Naive thymus-derived CD4-positive, alpha-beta T cell (primary cell): ENCODE data around the gene PPP2R1A. TPM values are rescaled to one million over a fixed set of nuclear protein-coding genes. Genes with fewer than 3 reads are reported as not detected.

Experiments
- ATAC-seq: fragments of 150-1000 bp; cut with Tn5 transposase; 2 replicates; pipeline ENCODE4 v1.10.0; 2021; ENCODE audit warnings: mild to moderate bottlenecking, moderate library complexity
- CTCF ChIA-PET: fragments of 350-600 bp; sonication (Branson Sonifier 250); formaldehyde crosslinking; loops from one replicate; lab custom pipeline; 2021; ENCODE audit warnings: antibody characterized with exemption; lab: Charles Lee
- POLR2A ChIA-PET: fragments of 350-600 bp; sonication (Branson Sonifier 250); formaldehyde crosslinking; loops from one replicate; lab custom pipeline; 2021; ENCODE audit warnings: antibody characterized with exemption, inconsistent platforms; lab: Charles Lee
- DNase-seq, 9 donors: peaks; one replicate each; pipeline versions ENCODE4 v3.0.0 to v3.0.0-alpha.2; 2020 to 2022; ENCODE audit warnings: mixed read lengths in 1 of 9
- H3K27ac ChIP-seq: one replicate; pipeline ENCODE4 v1.7.0; 2013; ENCODE audit warnings: mild to moderate bottlenecking, low read depth, low read length, moderate library complexity
- H3K27me3 ChIP-seq, 2 donors: one replicate each; pipeline ENCODE4 v1.7.0; 2013; ENCODE audit warnings: low read length in 2 of 2, mild to moderate bottlenecking in 2 of 2, moderate library complexity in 2 of 2; ENCODE audit not compliant: control insufficient read depth in 2 of 2, insufficient read depth in 2 of 2
- H3K36me3 ChIP-seq, 3 experiments: 1 replicate in 2 of 3; 2 replicates in 1 of 3; pipeline ENCODE4 v1.7.0; 2013; ENCODE audit warnings: low read length in 3 of 3, mild to moderate bottlenecking in 3 of 3, moderate library complexity in 1 of 3; ENCODE audit not compliant: insufficient read depth in 3 of 3, control insufficient read depth in 2 of 3
- H3K4me1 ChIP-seq, 2 donors: one replicate each; pipeline ENCODE4 v1.7.0; 2013; ENCODE audit warnings: low read length in 2 of 2, mild to moderate bottlenecking in 2 of 2, moderate library complexity in 1 of 2; ENCODE audit not compliant: control insufficient read depth in 2 of 2, insufficient read depth in 2 of 2
- H3K4me3 ChIP-seq: 2 replicates; pipeline ENCODE4 v1.7.0; 2013; ENCODE audit warnings: mild to moderate bottlenecking, low read length
- H3K9me3 ChIP-seq, 3 experiments: 1 replicate in 2 of 3; 2 replicates in 1 of 3; pipeline ENCODE4 v1.7.0; 2013; ENCODE audit warnings: low read length in 3 of 3; ENCODE audit not compliant: control insufficient read depth in 2 of 3
- H3K27ac Mint-ChIP-seq, 9 donors: one replicate each; pipeline ENCODE4 v1.8.0; 2020 to 2022; ENCODE audit warnings: mixed read lengths in 9 of 9, mild to moderate bottlenecking in 8 of 9, moderate library complexity in 5 of 9, inconsistent platforms in 2 of 9
- H3K27me3 Mint-ChIP-seq, 5 donors: one replicate each; pipeline ENCODE4 v1.8.0; 2021 to 2022; ENCODE audit warnings: mixed read lengths in 5 of 5, mild to moderate bottlenecking in 1 of 5
- H3K36me3 Mint-ChIP-seq, 5 donors: one replicate each; pipeline ENCODE4 v1.8.0; 2020 to 2022; ENCODE audit warnings: mixed read lengths in 5 of 5, mild to moderate bottlenecking in 3 of 5, inconsistent platforms in 1 of 5
- H3K4me1 Mint-ChIP-seq, 7 donors: one replicate each; pipeline ENCODE4 v1.8.0; 2020 to 2022; ENCODE audit warnings: mixed read lengths in 7 of 7, mild to moderate bottlenecking in 3 of 7, inconsistent platforms in 1 of 7
- H3K4me3 Mint-ChIP-seq, 10 donors: one replicate each; pipeline ENCODE4 v1.8.0; 2020 to 2022; ENCODE audit warnings: mild to moderate bottlenecking in 10 of 10, mixed read lengths in 10 of 10, moderate library complexity in 6 of 10, inconsistent platforms in 2 of 10
- H3K9me3 Mint-ChIP-seq, 11 donors: one replicate each; pipeline ENCODE4 v1.8.0; 2020 to 2022; ENCODE audit warnings: mixed read lengths in 11 of 11, mild to moderate bottlenecking in 4 of 11, inconsistent platforms in 1 of 11, moderate library complexity in 1 of 11
- intact Hi-C, 2 donors: fragments of 100-400 bp; cut with micrococcal nuclease; formaldehyde crosslinking; loops; one replicate each; pipeline ENCODE4 v1.15.1; 2023
- polyA plus RNA-seq, 2 donors: library from polyadenylated mRNA; unstranded; fragments of 300-500 nt; fragmentation: Illumina TruSeq; gene quantifications; one replicate each; pipeline ENCODE4 v1.2.3, GENCODE V29; 2021
- total RNA-seq, 6 experiments: library from RNA in 5 of 6; stranded (reverse) in 5 of 6; gene quantifications; 1 replicate in 5 of 6; 2 replicates in 1 of 6; pipeline ENCODE4 v1.2.3 and lab custom pipeline; 2021 to 2026

PPP2R1A gene
- total and polyA plus RNA-seq, 7 experiments from 2014 or later: 148 to 215 (median 165) TPM

DNA sequence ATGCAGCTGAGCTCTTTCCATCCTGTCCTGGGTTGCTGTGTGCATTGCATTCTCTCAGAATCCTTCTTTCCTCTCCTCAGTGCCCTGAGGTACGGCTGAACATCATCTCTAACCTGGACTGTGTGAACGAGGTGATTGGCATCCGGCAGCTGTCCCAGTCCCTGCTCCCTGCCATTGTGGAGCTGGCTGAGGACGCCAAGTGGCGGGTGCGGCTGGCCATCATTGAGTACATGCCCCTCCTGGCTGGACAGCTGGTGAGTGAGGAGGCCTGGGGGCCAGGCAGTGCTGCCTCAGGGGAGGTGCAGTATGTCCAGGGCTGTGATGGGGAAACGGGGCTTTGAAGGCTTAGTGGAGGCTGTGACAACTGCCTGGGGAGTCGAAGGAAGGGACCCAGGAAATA, 29.8 kb downstream of the PPP2R1A start:
- Mint-ChIP-seq H3K27ac (peak overlapping the region in 2 of 9 donors; percentile 41 to 43), H3K27me3 (no peaks in the 10 kb centered on the region), H3K36me3 (peaks cover 23 to 80% (median 49%) of the 10 kb centered on the region in 5 donors), H3K9me3 (peaks cover 0 to 5% (median 0%) of the 10 kb centered on the region in 11 donors), H3K4me3 (no peak overlapping the region), H3K4me1 (peaks cover 0 to 5% (median 0%) of the 10 kb centered on the region in 7 donors)
- intact Hi-C loops: no loop called here
- no peaks in the 10 kb centered on the region for H3K27me3 ChIP-seq
- DNase-seq: no peak
- H3K27ac ChIP-seq: no peak overlapping the region
- H3K4me1 ChIP-seq: no peaks in the 10 kb centered on the region
- ATAC-seq: no peak
- ChIA-PET POLR2A (interaction anchor here (0.5 kb wide), 1 partner anchor 34 kb away, joined by 8 read pairs; no protein-coding TSS in a partner anchor), CTCF (interaction anchor here (0.6 kb wide), 1 partner anchor 29 kb away, joined by 3 read pairs; no protein-coding TSS in a partner anchor)
- no peaks in the 10 kb centered on the region for H3K9me3 ChIP-seq
- peaks cover 63 to 98% (median 66%) of the 10 kb centered on the region in 3 experiments for H3K36me3 ChIP-seq
- no peak overlapping the region for H3K4me3 ChIP-seq

DNA sequence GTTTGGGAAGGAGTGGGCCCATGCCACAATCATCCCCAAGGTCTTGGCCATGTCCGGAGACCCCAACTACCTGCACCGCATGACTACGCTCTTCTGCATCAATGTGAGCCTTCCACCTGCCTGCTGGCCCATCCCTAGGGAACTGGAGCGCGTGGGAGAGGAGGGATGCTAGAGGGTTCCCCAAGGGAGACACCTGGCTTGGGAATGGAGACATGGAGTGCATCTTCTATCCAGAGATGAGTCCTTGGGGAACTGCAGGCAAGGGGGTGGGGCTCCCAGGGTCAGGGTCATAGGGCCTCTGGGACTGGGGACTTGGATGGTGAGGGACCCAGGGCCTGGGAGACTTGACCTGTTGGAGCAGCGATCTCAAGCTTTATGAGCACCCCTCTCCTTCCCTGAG, 31.2 kb downstream of the PPP2R1A start:
- intact Hi-C loops: no loop called here
- POLR2A ChIA-PET: interaction anchor here (0.7 kb wide), 1 partner anchor 586 kb away, joined by 10 read pairs; no protein-coding TSS in a partner anchor
- Mint-ChIP-seq H3K36me3 (peaks cover 23 to 83% (median 52%) of the 10 kb centered on the region in 5 donors), H3K4me1 (peaks cover 0 to 5% (median under 1%) of the 10 kb centered on the region in 7 donors), H3K27ac (peak overlapping the region in 1 of 9 donors; percentile 21), H3K27me3 (no peaks in the 10 kb centered on the region), H3K4me3 (no peak overlapping the region), H3K9me3 (peaks cover 0 to 5% (median 0%) of the 10 kb centered on the region in 11 donors)
- no peaks in the 10 kb centered on the region for H3K27me3 ChIP-seq
- CTCF ChIA-PET: no interaction called here
- no peaks in the 10 kb centered on the region for H3K4me1 ChIP-seq
- no peak overlapping the region for H3K4me3 ChIP-seq
- H3K27ac ChIP-seq: no peak overlapping the region
- ATAC-seq (no peak), DNase-seq (no peak)
- peaks cover 57 to 94% (median 64%) of the 10 kb centered on the region in 3 experiments for H3K36me3 ChIP-seq
- no peaks in the 10 kb centered on the region for H3K9me3 ChIP-seq

DNA sequence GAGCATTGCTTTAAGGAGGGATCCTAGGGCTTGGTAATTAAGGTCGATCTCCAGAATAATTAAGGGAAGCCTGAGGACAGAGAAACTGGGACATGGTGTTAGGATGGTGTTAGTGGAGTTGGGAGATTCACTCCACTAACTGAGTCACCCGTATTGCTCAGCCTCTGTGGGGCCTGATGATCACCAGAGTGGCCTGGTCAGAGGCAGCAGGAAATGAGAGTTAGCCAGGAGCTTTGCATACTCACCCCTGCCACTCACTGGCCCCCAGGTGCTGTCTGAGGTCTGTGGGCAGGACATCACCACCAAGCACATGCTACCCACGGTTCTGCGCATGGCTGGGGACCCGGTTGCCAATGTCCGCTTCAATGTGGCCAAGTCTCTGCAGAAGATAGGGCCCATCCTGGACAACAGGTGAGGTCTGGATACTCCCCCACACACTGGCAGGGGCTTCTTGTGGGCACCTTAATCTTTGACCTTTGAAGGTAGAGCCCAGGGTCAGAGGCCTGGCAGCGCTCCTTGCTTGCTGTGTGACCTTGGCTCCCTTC, 32.1 kb downstream of the PPP2R1A start:
- intact Hi-C loops: no loop called here
- POLR2A ChIA-PET: no interaction called here
- no peaks in the 10 kb centered on the region for H3K27me3 ChIP-seq
- no peaks in the 10 kb centered on the region for H3K27me3 Mint-ChIP-seq
- no peak overlapping the region for H3K27ac ChIP-seq
- H3K36me3 Mint-ChIP-seq: peaks cover 28 to 87% (median 55%) of the 10 kb centered on the region in 5 donors
- H3K4me1 Mint-ChIP-seq: peaks cover 0 to 5% (median 2%) of the 10 kb centered on the region in 7 donors
- H3K4me3 Mint-ChIP-seq: no peak overlapping the region
- no peak overlapping the region for H3K4me3 ChIP-seq
- no peak for ATAC-seq
- CTCF ChIA-PET: no interaction called here
- no peak for DNase-seq
- H3K36me3 ChIP-seq: peaks cover 56 to 94% (median 61%) of the 10 kb centered on the region in 3 experiments
- no peak overlapping the region for H3K27ac Mint-ChIP-seq
- H3K4me1 ChIP-seq: no peaks in the 10 kb centered on the region
- peaks cover 0 to 5% (median 0%) of the 10 kb centered on the region in 11 donors for H3K9me3 Mint-ChIP-seq
- H3K9me3 ChIP-seq: no peaks in the 10 kb centered on the region

DNA sequence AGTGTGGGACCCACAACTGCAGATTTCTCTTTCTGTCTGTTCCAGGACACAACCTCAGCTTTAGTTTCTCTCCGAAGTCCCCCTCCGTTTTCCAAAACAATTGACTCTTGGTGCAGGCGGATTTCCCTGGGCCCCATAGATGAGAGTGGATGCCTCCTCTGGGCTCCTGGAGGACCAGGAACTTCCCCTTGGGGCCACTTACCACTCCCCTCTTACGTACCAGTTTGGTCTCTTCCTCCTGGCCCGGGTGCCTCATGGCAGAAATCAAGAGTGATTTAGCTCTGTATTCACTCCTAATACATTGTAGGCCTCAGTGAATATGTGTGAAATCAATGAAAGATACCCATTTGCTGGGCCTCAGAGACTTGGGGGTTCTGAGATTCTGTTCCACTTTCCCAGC, 34.4 kb downstream of the PPP2R1A start:
- Histone ChIP-seq H3K36me3 (peaks cover 46 to 85% (median 48%) of the 10 kb centered on the region in 3 experiments), H3K4me3 (no peak overlapping the region), H3K27ac (no peak overlapping the region), H3K4me1 (no peaks in the 10 kb centered on the region), H3K27me3 (no peaks in the 10 kb centered on the region), H3K9me3 (no peaks in the 10 kb centered on the region)
- Mint-ChIP-seq H3K4me1 (peaks cover 0 to 5% (median 4%) of the 10 kb centered on the region in 7 donors), H3K9me3 (peaks cover 0 to 5% (median 0%) of the 10 kb centered on the region in 11 donors), H3K27ac (peak overlapping the region in 3 of 9 donors; percentile 17 to 74 (median 20)), H3K36me3 (peaks cover 26 to 87% (median 47%) of the 10 kb centered on the region in 5 donors), H3K27me3 (no peaks in the 10 kb centered on the region), H3K4me3 (no peak overlapping the region)
- no peak for DNase-seq
- ATAC-seq: no peak
- intact Hi-C loops: no loop called here
- ChIA-PET POLR2A (no interaction called here), CTCF (no interaction called here)

DNA sequence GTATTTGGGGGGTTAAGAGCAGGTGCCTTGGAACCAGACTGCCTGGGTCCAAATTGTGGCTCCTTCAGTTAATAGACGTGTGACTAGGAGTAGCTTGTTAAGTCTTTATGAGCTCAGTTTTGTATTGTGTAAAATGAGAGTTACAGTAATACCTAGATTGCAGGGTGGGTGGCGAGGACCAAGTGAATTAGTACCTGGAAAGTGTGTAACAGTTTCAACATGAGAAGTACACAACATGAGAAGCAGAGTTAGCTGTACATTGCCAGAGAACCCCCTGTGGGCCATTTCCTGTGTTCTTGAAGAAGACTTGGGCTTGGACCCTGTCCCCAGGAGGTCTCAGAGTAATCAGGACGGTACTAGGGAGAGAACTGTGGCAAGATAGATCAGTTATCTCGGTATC, 36.8 kb downstream of the PPP2R1A start:
- Mint-ChIP-seq H3K36me3 (peaks cover 9 to 69% (median 29%) of the 10 kb centered on the region in 5 donors), H3K27me3 (no peaks in the 10 kb centered on the region), H3K9me3 (no peaks in the 10 kb centered on the region), H3K4me3 (no peak overlapping the region), H3K27ac (peak overlapping the region in 6 of 9 donors; percentile 1 to 84 (median 40)), H3K4me1 (peaks cover 0 to 5% (median 2%) of the 10 kb centered on the region in 7 donors)
- H3K4me1 ChIP-seq: no peaks in the 10 kb centered on the region
- ChIA-PET POLR2A (interaction anchor here (0.8 kb wide), 1 partner anchor 56 kb away, joined by 3 read pairs; no protein-coding TSS in a partner anchor), CTCF (no interaction called here)
- no peaks in the 10 kb centered on the region for H3K27me3 ChIP-seq
- intact Hi-C loops: no loop called here
- no peaks in the 10 kb centered on the region for H3K9me3 ChIP-seq
- DNase-seq (no peak), ATAC-seq (no peak)
- H3K36me3 ChIP-seq: peaks cover 25 to 61% (median 25%) of the 10 kb centered on the region in 3 experiments
- no peak overlapping the region for H3K4me3 ChIP-seq
- no peak overlapping the region for H3K27ac ChIP-seq

DNA sequence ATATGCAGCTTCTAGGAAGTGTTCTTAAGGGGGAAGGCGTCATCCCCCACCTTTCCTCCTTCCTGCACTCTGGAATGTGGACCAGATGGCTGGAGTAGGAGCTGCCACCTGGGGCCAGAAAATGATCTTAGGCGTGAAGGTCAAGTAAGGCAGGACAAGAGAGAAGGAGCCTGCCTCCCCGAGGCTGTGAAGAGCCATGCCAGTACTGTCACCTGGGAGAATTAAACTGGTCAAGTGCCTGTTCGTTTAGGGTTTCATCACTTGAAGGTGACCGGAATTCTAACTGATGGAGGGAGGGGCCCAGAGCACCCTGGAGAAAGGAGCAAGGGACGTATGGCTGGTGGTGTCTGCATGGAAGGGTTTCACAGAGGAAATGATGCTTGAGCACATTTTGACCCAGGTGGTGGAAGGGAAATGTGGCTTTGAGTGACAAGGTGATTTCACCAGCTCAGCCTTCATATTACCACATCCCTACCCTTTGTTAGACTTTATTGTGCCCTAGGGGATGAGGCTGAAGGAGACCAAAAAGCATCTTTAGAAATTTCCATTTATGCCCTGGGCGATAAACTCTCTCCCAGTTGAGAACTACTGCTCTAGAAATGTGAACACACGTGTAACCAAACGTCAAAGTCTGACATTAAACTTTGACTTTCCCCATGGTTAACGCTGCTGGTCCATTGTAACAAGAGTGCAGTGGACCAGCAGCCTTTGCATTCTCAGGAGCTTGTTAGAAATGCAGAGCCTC, 37.5 kb downstream of the PPP2R1A start:
- no peak for DNase-seq
- Mint-ChIP-seq H3K4me3 (no peak overlapping the region), H3K4me1 (peaks cover 0 to 5% (median 4%) of the 10 kb centered on the region in 7 donors), H3K9me3 (no peaks in the 10 kb centered on the region), H3K36me3 (peaks cover 9 to 68% (median 33%) of the 10 kb centered on the region in 5 donors), H3K27ac (peak overlapping the region in 4 of 9 donors; percentile 1 to 66 (median 48)), H3K27me3 (no peaks in the 10 kb centered on the region)
- no peak overlapping the region for H3K27ac ChIP-seq
- no peak overlapping the region for H3K4me3 ChIP-seq
- no peak for ATAC-seq
- intact Hi-C loops: no loop called here
- POLR2A ChIA-PET: interaction anchor here (0.8 kb wide), 1 partner anchor 56 kb away, joined by 3 read pairs; no protein-coding TSS in a partner anchor
- H3K9me3 ChIP-seq: no peaks in the 10 kb centered on the region
- H3K4me1 ChIP-seq: no peaks in the 10 kb centered on the region
- CTCF ChIA-PET: interaction anchor here (1.6 kb wide), 1 partner anchor 10 kb away, joined by 8 read pairs; no protein-coding TSS in a partner anchor
- H3K36me3 ChIP-seq: peaks cover 18 to 54% (median 23%) of the 10 kb centered on the region in 3 experiments
- H3K27me3 ChIP-seq: no peaks in the 10 kb centered on the region
